Kidney (tissue), 14 donors: ENCODE measurements around the gene CENPH. TPM values are rescaled to one million over a fixed set of nuclear protein-coding genes. Genes with fewer than 3 reads are reported as not detected.

ENCODE experiments used
- DNase-seq, 5 donors: peaks; one replicate each; pipeline ENCODE4 v3.0.0-alpha.2; 2013 to 2020
- FAIRE-seq: peaks from 2 replicates; lab custom pipeline; 2012; peaks lifted over from hg19 to GRCh38; lab: Jason Lieb, UNC
- H3K27ac ChIP-seq, 2 donors: one replicate each; pipeline ENCODE4 v1.7.0; 2013; ENCODE audit warnings: low read depth in 2 of 2, low read length in 2 of 2, inconsistent platforms in 1 of 2
- H3K27me3 ChIP-seq: one replicate; pipeline ENCODE4 v1.7.1; 2013; ENCODE audit warnings: low read length, inconsistent platforms; ENCODE audit not compliant: control insufficient read depth, insufficient read depth
- H3K36me3 ChIP-seq, 3 donors: one replicate each; pipeline versions ENCODE4 v1.7.0 to v1.7.1; 2013; ENCODE audit warnings: low read length in 3 of 3, control low read depth in 1 of 3, inconsistent platforms in 1 of 3; ENCODE audit not compliant: insufficient read depth in 3 of 3, control insufficient read depth in 2 of 3
- H3K4me1 ChIP-seq, 3 donors: one replicate each; pipeline versions ENCODE4 v1.7.0 to v1.7.1; 2013; ENCODE audit warnings: low read length in 3 of 3, inconsistent platforms in 1 of 3, low read depth in 1 of 3; ENCODE audit not compliant: control insufficient read depth in 2 of 3, insufficient read depth in 2 of 3
- H3K4me3 ChIP-seq, 3 donors: one replicate each; pipeline versions ENCODE4 v1.7.0 to v1.8.1; 2013; ENCODE audit warnings: low read length in 3 of 3, control low read depth in 1 of 3, inconsistent platforms in 1 of 3
- H3K9ac ChIP-seq, 3 donors: one replicate each; pipeline versions ENCODE4 v1.7.0 to v1.7.1; 2013; ENCODE audit warnings: low read length in 3 of 3, control low read depth in 1 of 3, inconsistent platforms in 1 of 3
- H3K9me3 ChIP-seq, 3 donors: one replicate each; pipeline versions ENCODE4 v1.7.0 to v1.7.1; 2013; ENCODE audit warnings: low read length in 3 of 3, control low read depth in 1 of 3, inconsistent platforms in 1 of 3; ENCODE audit not compliant: control insufficient read depth in 2 of 3, insufficient read depth in 1 of 3
- intact Hi-C: fragments of 100-400 bp; cut with DNase I; formaldehyde crosslinking; loops from one replicate; pipeline ENCODE4 v1.11.1; 2022
- polyA plus RNA-seq: library from polyadenylated mRNA; stranded (reverse); fragments of 350-450 nt; fragmentation: Illumina TruSeq; extraction: RNeasy Lipid Tissue Mini Kit (QIAGEN cat#74804); gene quantifications from one replicate; pipeline ENCODE4 v1.2.3, GENCODE V29; 2014; ENCODE audit warnings: low read depth, low replicate concordance; ENCODE audit not compliant: insufficient read depth
- total RNA-seq: library from RNA; stranded (reverse); fragmentation: NEBNext Ultra II Directional; extraction: Animal tissue kit (Norgen Biotek cat#: 25700); gene quantifications from one replicate; pipeline ENCODE4 v1.2.1, GENCODE V29; 2021
- TF ChIP-seq, protein P1 (sequence below): IDR thresholded peaks from 3 replicates; pipeline ENCODE4 v1.5.1; 2012; ENCODE audit warnings: mild to moderate bottlenecking, moderate library complexity, borderline replicate concordance; ENCODE audit not compliant: insufficient read depth; ENCODE audit errors: extremely low read depth
- donor health status: control.
- donor health status: control.
- donor health status: control.
- donor health status: control.
- donor health status: control.
- donor health status: DM: yes; HTN: yes; CAD: no.
- donor health status: Normal renal cell carcinoma (clear cell type).

The CENPH gene
- total and polyA plus RNA-seq, 2 donors from 2014 or later = 1.5 to 3.1 TPM

DNA sequence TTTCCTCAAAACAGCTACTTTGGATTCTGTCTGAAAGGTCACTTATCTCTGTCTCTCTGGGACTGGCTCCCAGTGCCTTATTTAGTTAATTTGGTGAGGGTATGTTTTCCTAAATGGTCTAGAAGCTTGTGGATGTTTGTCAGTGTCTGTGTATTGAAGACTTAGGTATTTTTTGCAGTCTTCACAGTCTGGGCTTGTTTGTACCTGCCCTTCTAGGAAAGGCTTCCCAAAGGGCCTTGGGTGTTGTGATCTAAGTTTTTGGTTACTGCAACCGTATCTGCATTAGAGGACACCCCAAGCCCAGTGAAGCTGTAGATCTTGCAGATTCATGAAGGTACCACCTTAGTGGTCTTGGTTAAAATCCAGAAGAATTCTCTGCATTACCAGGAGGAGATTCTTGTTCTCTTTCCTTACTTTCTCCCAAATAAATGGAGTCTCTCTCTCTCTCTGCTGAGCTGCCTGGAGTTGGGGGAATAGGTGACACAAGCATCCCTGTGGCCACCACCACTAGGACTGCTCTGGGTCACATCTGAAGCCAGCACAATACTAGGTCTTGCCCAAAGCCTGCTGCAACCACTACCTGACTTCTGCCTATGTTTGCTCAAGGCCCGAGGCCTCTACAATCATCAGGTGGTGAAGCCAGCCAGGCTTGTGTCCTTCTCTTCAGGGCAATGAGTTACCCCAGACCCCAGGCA, 40.3 kb upstream of the CENPH start:
- TF ChIP-seq, protein P1, sequence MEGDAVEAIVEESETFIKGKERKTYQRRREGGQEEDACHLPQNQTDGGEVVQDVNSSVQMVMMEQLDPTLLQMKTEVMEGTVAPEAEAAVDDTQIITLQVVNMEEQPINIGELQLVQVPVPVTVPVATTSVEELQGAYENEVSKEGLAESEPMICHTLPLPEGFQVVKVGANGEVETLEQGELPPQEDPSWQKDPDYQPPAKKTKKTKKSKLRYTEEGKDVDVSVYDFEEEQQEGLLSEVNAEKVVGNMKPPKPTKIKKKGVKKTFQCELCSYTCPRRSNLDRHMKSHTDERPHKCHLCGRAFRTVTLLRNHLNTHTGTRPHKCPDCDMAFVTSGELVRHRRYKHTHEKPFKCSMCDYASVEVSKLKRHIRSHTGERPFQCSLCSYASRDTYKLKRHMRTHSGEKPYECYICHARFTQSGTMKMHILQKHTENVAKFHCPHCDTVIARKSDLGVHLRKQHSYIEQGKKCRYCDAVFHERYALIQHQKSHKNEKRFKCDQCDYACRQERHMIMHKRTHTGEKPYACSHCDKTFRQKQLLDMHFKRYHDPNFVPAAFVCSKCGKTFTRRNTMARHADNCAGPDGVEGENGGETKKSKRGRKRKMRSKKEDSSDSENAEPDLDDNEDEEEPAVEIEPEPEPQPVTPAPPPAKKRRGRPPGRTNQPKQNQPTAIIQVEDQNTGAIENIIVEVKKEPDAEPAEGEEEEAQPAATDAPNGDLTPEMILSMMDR = no peak
- H3K36me3 ChIP-seq = no peaks in the 10 kb centered on the region

GRCh38 chr5:69149676-69150010, 39.7 kb upstream of the CENPH start:
- intact Hi-C loops = no loop called here
- DNase-seq = no peak
- no peak overlapping the region for H3K27ac ChIP-seq
- H3K36me3 ChIP-seq = no peaks in the 10 kb centered on the region
- no peak for FAIRE-seq
- H3K9ac ChIP-seq = no peak overlapping the region
- no peaks in the 10 kb centered on the region for H3K9me3 ChIP-seq
- H3K27me3 ChIP-seq = no peaks in the 10 kb centered on the region
- TF ChIP-seq, protein P1 = no peak
- H3K4me3 ChIP-seq = no peak overlapping the region
- H3K4me1 ChIP-seq = no peaks in the 10 kb centered on the region

More for the DNA sequence above, 40.3 kb upstream of the CENPH start:
- H3K9me3 ChIP-seq = no peaks in the 10 kb centered on the region
- H3K4me3 ChIP-seq = no peak overlapping the region
- DNase-seq (no peak), FAIRE-seq (no peak)
- no peaks in the 10 kb centered on the region for H3K4me1 ChIP-seq
- intact Hi-C loops = no loop called here
- H3K9ac ChIP-seq = no peak overlapping the region
- no peaks in the 10 kb centered on the region for H3K27me3 ChIP-seq
- no peak overlapping the region for H3K27ac ChIP-seq

DNA sequence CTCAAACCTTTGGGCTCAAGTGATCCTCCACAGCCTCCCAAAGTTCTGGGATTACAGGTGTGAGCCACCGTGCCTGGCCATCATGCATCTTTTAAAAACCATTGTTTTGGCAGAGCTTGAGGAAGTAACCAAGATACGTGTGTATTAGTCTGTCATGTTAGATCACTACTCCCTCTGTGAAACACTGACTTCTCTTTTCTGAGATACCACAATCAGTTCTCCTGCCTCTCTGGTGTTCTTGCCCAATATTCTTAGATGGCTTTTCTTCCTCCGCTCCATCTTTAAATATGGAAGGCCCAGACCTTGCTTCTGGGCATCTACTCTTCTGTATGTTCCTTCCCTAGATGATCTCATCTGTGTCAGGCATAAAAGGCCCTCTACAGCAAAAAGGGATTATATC, 36.7 kb upstream of the CENPH start:
- no peak for FAIRE-seq

More for the DNA sequence above, 36.7 kb upstream of the CENPH start:
- no peak overlapping the region for H3K9ac ChIP-seq
- TF ChIP-seq, protein P1 = no peak
- H3K9me3 ChIP-seq = no peaks in the 10 kb centered on the region
- intact Hi-C loops = no loop called here
- H3K27ac ChIP-seq = no peak overlapping the region
- no peaks in the 10 kb centered on the region for H3K27me3 ChIP-seq
- H3K36me3 ChIP-seq = no peaks in the 10 kb centered on the region
- H3K4me1 ChIP-seq = no peaks in the 10 kb centered on the region
- no peak overlapping the region for H3K4me3 ChIP-seq
- DNase-seq = no peak
